GM13976 (cell line): ENCODE results near the gene PPY.

ENCODE experiments used
- DNase-seq: peaks from one replicate; pipeline ENCODE4 v3.0.0; 2012; ENCODE audit warnings: low spot score
- CTCF ChIP-seq: IDR thresholded peaks from 2 replicates; pipeline ENCODE4 v1.5.1; 2012; ENCODE audit warnings: borderline replicate concordance, mild to moderate bottlenecking; ENCODE audit not compliant: insufficient read depth; ENCODE audit errors: extremely low read depth, missing control alignments, control extremely low read depth
- in situ Hi-C: fragments of 300-500 bp; cut with MboI; formaldehyde crosslinking; loops from one replicate; pipeline ENCODE4 v1.12.0; 2022; ENCODE audit warnings: low sequenced_read_pairs, mixed read lengths, inconsistent platforms; ENCODE audit not compliant: unreplicated experiment

The PPY gene

GRCh38 chr17:43952351-43952723, 10.1 kb upstream of the PPY start:
- in situ Hi-C loops = no loop called here
- DNase-seq = no peak
- TF ChIP-seq CTCF = no peak

- in situ Hi-C loops = no loop called here
- DNase-seq = no peak
- TF ChIP-seq CTCF = no peak
Measured at GRCh38 chr17:43951750-43952149, 9.5 kb upstream of the PPY start.

GRCh38 chr17:43950554-43950953, 8.3 kb upstream of the PPY start:
- no peak for DNase-seq
- in situ Hi-C loops = no loop called here
- TF ChIP-seq CTCF = no peak

- no peak for DNase-seq
- in situ Hi-C loops = loop anchor here (10.0 to 25.0 kb wide), 2 partner anchors 45 to 213 kb away; partner anchors contain the start of gene ASB16
- TF ChIP-seq CTCF = no peak
Measured at GRCh38 chr17:43949781-43950180, 7.5 kb upstream of the PPY start.

GRCh38 chr17:43946781-43947180, 4.5 kb upstream of the PPY start:
- TF ChIP-seq CTCF = no peak
- no peak for DNase-seq
- in situ Hi-C loops = loop anchor here (10.0 to 25.0 kb wide), 2 partner anchors 48 to 216 kb away; partner anchors contain the start of gene ASB16

GRCh38 chr17:43945074-43945829, 3.0 kb upstream of the PPY start:
- no peak for TF ChIP-seq CTCF
- in situ Hi-C loops = loop anchor here (10.0 to 25.0 kb wide), 2 partner anchors 50 to 217 kb away; partner anchors contain the start of gene ASB16
- DNase-seq = no peak
